Loucy (cell line): ENCODE results near the gene CCDC92.

ENCODE experiments used
- H2AFZ ChIP-seq: fragments of 200-600 bp; sonication (generic); 2 replicates; pipeline ENCODE4 v1.6.0; 2016; ENCODE audit warnings: antibody characterized with exemption, mild to moderate bottlenecking, low read length, moderate library complexity
- H3F3A ChIP-seq: fragments of 200-600 bp; 2 replicates; pipeline ENCODE4 v1.6.0; 2016; ENCODE audit warnings: antibody characterized with exemption, low read depth, mild to moderate bottlenecking
- H3K27me3 ChIP-seq: fragments of 200-600 bp; sonication (generic); 2 replicates; pipeline ENCODE4 v1.6.1; 2014; ENCODE audit warnings: low read length, mild to moderate bottlenecking; ENCODE audit not compliant: insufficient read depth, poor library complexity, severe bottlenecking
- H3K36me3 ChIP-seq: fragments of 200-600 bp; sonication (generic); 2 replicates; pipeline ENCODE4 v1.6.1; 2016; ENCODE audit warnings: low read length; ENCODE audit not compliant: insufficient read depth
- H3K4me1 ChIP-seq: fragments of 200-600 bp; sonication (generic); 2 replicates; pipeline ENCODE4 v1.5.1; 2014; ENCODE audit warnings: low read length, mild to moderate bottlenecking; ENCODE audit not compliant: insufficient read depth, poor library complexity, severe bottlenecking
- H3K4me2 ChIP-seq: fragments of 200-600 bp; sonication (generic); 2 replicates; pipeline ENCODE4 v1.6.0; 2014; ENCODE audit warnings: antibody characterized with exemption, low read length, low read depth, mild to moderate bottlenecking; ENCODE audit not compliant: poor library complexity, severe bottlenecking
- H3K4me3 ChIP-seq: fragments of 200-600 bp; sonication (generic); 2 replicates; pipeline ENCODE4 v1.5.1; 2014; ENCODE audit warnings: low read length, mild to moderate bottlenecking, mixed read lengths; ENCODE audit not compliant: poor library complexity, severe bottlenecking
- H3K79me2 ChIP-seq: fragments of 200-600 bp; sonication (generic); 2 replicates; pipeline ENCODE4 v1.6.1; 2014; ENCODE audit warnings: low read length; ENCODE audit not compliant: insufficient read depth
- H3K9ac ChIP-seq: fragments of 200-600 bp; sonication (generic); 2 replicates; pipeline ENCODE4 v1.6.0; 2014; ENCODE audit warnings: mild to moderate bottlenecking, low read depth, low read length, moderate library complexity; ENCODE audit not compliant: poor library complexity, severe bottlenecking
- H3K9me2 ChIP-seq: fragments of 200-600 bp; sonication (generic); replicated peaks from 2 replicates; pipeline ENCODE4 v1.6.1; 2016; ENCODE audit warnings: low read depth, low read length, mixed read lengths
- H3K9me3 ChIP-seq: fragments of 200-600 bp; sonication (generic); 2 replicates; pipeline ENCODE4 v1.6.1; 2014; ENCODE audit warnings: mild to moderate bottlenecking, antibody characterized with exemption, low read length, low read depth; ENCODE audit not compliant: insufficient read depth
- H4K20me1 ChIP-seq: fragments of 200-600 bp; sonication (generic); 2 replicates; pipeline ENCODE4 v1.6.0; 2014; ENCODE audit warnings: antibody characterized with exemption, low read length, mild to moderate bottlenecking; ENCODE audit not compliant: insufficient read depth, poor library complexity, severe bottlenecking
- CTCF ChIP-seq: fragments of 200-600 bp; sonication (generic); conservative IDR thresholded peaks from 2 replicates; pipeline ENCODE4 v1.5.1; 2014; ENCODE audit warnings: mild to moderate bottlenecking, antibody characterized with exemption, low read length
- EZH2phosphoT487 ChIP-seq: fragments of 200-600 bp; IDR thresholded peaks from 2 replicates; pipeline ENCODE4 v1.6.1; 2018; ENCODE audit warnings: antibody characterized with exemption, mild to moderate bottlenecking, moderate library complexity, borderline replicate concordance

CCDC92 gene

GRCh38 chr12:124017064-124017463, 44.4 kb upstream of the CCDC92 start:
- no peaks in the 10 kb centered on the region for H3K79me2 ChIP-seq
- no peak for TF ChIP-seq CTCF
- no peak for TF ChIP-seq EZH2phosphoT487
- no peaks in the 10 kb centered on the region for H3K4me1 ChIP-seq
- H2AFZ ChIP-seq: no peak overlapping the region
- no peaks in the 10 kb centered on the region for H3F3A ChIP-seq
- no peak overlapping the region for H3K4me2 ChIP-seq
- H4K20me1 ChIP-seq: no peaks in the 10 kb centered on the region
- no peaks in the 10 kb centered on the region for H3K9me2 ChIP-seq
- H3K4me3 ChIP-seq: no peak overlapping the region
- peaks cover 23% of the 10 kb centered on the region for H3K36me3 ChIP-seq
- no peaks in the 10 kb centered on the region for H3K27me3 ChIP-seq
- no peaks in the 10 kb centered on the region for H3K9me3 ChIP-seq
- no peak overlapping the region for H3K9ac ChIP-seq

GRCh38 chr12:124015494-124016461, 43.1 kb upstream of the CCDC92 start:
- H3K9me2 ChIP-seq: no peaks in the 10 kb centered on the region
- no peaks in the 10 kb centered on the region for H3K4me1 ChIP-seq
- TF ChIP-seq CTCF (no peak), EZH2phosphoT487 (no peak)
- no peak overlapping the region for H2AFZ ChIP-seq
- no peaks in the 10 kb centered on the region for H3K27me3 ChIP-seq
- H4K20me1 ChIP-seq: no peaks in the 10 kb centered on the region
- no peaks in the 10 kb centered on the region for H3K9me3 ChIP-seq
- H3K9ac ChIP-seq: no peak overlapping the region
- H3K4me2 ChIP-seq: no peak overlapping the region
- H3F3A ChIP-seq: no peaks in the 10 kb centered on the region
- H3K79me2 ChIP-seq: no peaks in the 10 kb centered on the region
- peaks cover 36% of the 10 kb centered on the region for H3K36me3 ChIP-seq
- H3K4me3 ChIP-seq: no peak overlapping the region

- H3K27me3 ChIP-seq: no peaks in the 10 kb centered on the region
- no peak overlapping the region for H3K9ac ChIP-seq
These were observed 40.4 kb upstream of the CCDC92 start for GRCh38 chr12:124013073-124013472.

More at GRCh38 chr12:124013073-124013472, 40.4 kb upstream of the CCDC92 start:
- H3K4me1 ChIP-seq: no peaks in the 10 kb centered on the region
- no peaks in the 10 kb centered on the region for H3K9me2 ChIP-seq
- no peaks in the 10 kb centered on the region for H3K79me2 ChIP-seq
- H3K4me3 ChIP-seq: no peak overlapping the region
- no peaks in the 10 kb centered on the region for H3F3A ChIP-seq
- peaks cover 3% of the 10 kb centered on the region for H4K20me1 ChIP-seq
- no peak overlapping the region for H3K4me2 ChIP-seq
- no peaks in the 10 kb centered on the region for H3K9me3 ChIP-seq
- H3K36me3 ChIP-seq: peaks cover 43% of the 10 kb centered on the region
- H2AFZ ChIP-seq: no peak overlapping the region
- TF ChIP-seq EZH2phosphoT487: no peak
- TF ChIP-seq CTCF: no peak
